Muscle layer of duodenum (tissue), 2 donors: Measurements from ENCODE around the gene CIAO3.
A peak's percentile ranks its signal among the peaks of the same experiment; 100 is the strongest.
"Not testable (repeated sequence)": the region's sequence is repeated elsewhere in the genome, so short reads cannot be mapped to it uniquely, and the experiment has no call there.

ENCODE experiments used
- H3K27ac ChIP-seq: one replicate; pipeline ENCODE4 v1.7.0; 2013; ENCODE audit warnings: mild to moderate bottlenecking, low read length
- H3K27me3 ChIP-seq: one replicate; pipeline ENCODE4 v1.7.0; 2013; ENCODE audit warnings: low read depth, mild to moderate bottlenecking, control low read depth, low read length
- H3K36me3 ChIP-seq, 2 donors: one replicate each; pipeline ENCODE4 v1.7.0; 2013; ENCODE audit warnings: low read length in 2 of 2, control low read depth in 1 of 2, mild to moderate bottlenecking in 1 of 2; ENCODE audit not compliant: insufficient read depth in 2 of 2, control insufficient read depth in 1 of 2
- H3K4me1 ChIP-seq, 2 donors: one replicate each; pipeline ENCODE4 v1.7.0; 2013; ENCODE audit warnings: low read length in 2 of 2, mild to moderate bottlenecking in 2 of 2, control low read depth in 1 of 2, moderate library complexity in 1 of 2; ENCODE audit not compliant: insufficient read depth in 2 of 2, control insufficient read depth in 1 of 2
- H3K4me3 ChIP-seq, 2 donors: one replicate each; pipeline ENCODE4 v1.7.0; 2013; ENCODE audit warnings: low read length in 2 of 2, low read depth in 1 of 2, mild to moderate bottlenecking in 1 of 2
- H3K9me3 ChIP-seq, 2 donors: one replicate each; pipeline ENCODE4 v1.7.0; 2013; ENCODE audit warnings: low read length in 2 of 2, control low read depth in 1 of 2, mild to moderate bottlenecking in 1 of 2; ENCODE audit not compliant: control insufficient read depth in 1 of 2
- donor health status: healthy.

Gene CIAO3

GRCh38 chr16:717450-718245, 23.1 kb downstream of the CIAO3 start:
- H3K27me3 ChIP-seq = no peaks in the 10 kb centered on the region
- no peak overlapping the region for H3K27ac ChIP-seq
- H3K36me3 ChIP-seq = no peaks in the 10 kb centered on the region
- no peaks in the 10 kb centered on the region for H3K9me3 ChIP-seq
- no peak overlapping the region for H3K4me3 ChIP-seq
- peaks cover 9 to 62% of the 10 kb centered on the region in 2 donors for H3K4me1 ChIP-seq

DNA sequence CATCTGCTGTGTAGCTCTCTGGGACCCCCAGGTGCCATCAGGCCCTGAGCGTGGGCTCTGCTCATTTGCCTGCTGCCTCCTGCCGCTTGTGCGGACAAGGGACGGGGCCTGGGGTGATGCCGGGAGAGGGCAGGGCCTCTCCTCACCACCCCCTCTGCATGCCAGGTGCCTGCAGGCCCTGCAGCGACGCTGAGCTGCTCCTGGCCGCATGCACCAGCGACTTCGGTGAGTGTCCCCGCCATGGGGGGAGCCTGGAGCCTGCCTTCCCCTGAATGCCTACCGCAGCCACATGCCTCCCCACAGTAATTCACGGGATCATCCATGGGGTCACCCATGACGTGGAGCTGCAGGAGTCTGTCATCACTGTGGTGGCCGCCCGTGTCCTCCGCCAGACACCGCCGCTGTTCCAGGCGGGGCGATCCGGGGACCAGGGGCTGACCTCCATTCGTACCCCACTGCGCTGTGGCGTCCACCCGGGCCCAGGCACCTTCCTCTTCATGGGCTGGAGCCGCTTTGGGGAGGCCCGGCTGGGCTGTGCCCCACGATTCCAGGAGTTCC, 23.9 kb downstream of the CIAO3 start:
- no peaks in the 10 kb centered on the region for H3K27me3 ChIP-seq
- H3K27ac ChIP-seq = no peak overlapping the region
- H3K4me3 ChIP-seq = peak overlapping the region in 1 of 2 donors; percentile 81
- H3K4me1 ChIP-seq = peaks cover 9 to 57% of the 10 kb centered on the region in 2 donors
- H3K9me3 ChIP-seq = no peaks in the 10 kb centered on the region
- no peaks in the 10 kb centered on the region for H3K36me3 ChIP-seq

- H3K9me3 ChIP-seq = no peaks in the 10 kb centered on the region
- H3K27ac ChIP-seq = no peak overlapping the region
- no peaks in the 10 kb centered on the region for H3K36me3 ChIP-seq
- H3K27me3 ChIP-seq = peaks cover 4% of the 10 kb centered on the region
- H3K4me1 ChIP-seq = peaks cover 9 to 51% of the 10 kb centered on the region in 2 donors
- peak overlapping the region in 1 of 2 donors; percentile 81 for H3K4me3 ChIP-seq
These were observed 24.6 kb downstream of the CIAO3 start for GRCh38 chr16:716200-716568.

DNA sequence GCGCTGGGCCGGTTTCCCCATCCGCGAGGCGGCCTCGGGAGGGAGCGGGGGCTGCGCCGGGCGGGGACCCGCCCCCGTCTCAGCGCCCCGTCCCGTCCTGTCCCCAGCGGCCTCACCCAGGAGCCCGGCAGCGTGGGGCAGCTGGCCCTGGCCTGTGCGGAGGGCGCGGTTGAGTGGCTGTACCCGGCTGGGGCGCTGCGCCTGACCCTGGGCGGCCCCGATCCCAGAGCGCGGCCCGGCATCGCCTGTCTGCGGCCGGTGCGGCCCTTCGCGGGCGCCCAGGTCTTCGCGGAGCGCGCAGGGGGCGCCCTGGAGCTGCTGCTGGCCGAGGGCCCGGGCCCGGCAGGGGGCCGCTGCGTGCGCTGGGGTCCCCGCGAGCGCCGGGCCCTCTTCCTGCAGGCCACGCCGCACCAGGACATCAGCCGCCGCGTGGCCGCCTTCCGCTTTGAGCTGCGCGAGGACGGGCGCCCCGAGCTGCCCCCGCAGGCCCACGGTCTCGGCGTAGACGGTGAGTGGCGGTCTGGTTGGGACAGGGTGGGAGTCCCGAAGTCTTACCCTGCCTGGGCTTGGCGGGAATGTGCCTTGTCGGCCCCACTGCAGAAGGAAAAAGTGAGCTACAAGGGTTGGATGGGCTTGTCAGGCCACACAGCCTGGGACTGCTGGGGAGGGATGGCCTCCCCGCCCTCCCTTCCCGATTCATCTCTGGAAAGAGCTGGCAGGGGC, 25.2 kb downstream of the CIAO3 start:
- Histone ChIP-seq H3K4me1 (peaks cover 9 to 51% of the 10 kb centered on the region in 2 donors), H3K4me3 (peak overlapping the region in 1 of 2 donors; percentile 81), H3K27me3 (peaks cover 9% of the 10 kb centered on the region), H3K36me3 (no peaks in the 10 kb centered on the region), H3K27ac (no peak overlapping the region), H3K9me3 (no peaks in the 10 kb centered on the region)

GRCh38 chr16:714558-715476, 26.0 kb downstream of the CIAO3 start, which contains the start of gene METRN:
Gene METRN (plus strand): TSS chr16:715118. CDS start chr16:715290, 172 bp downstream.
- Histone ChIP-seq H3K36me3 (no peaks in the 10 kb centered on the region), H3K27ac (no peak within 1 kb of the TSS), H3K4me3 (peak within 1 kb of the TSS in 1 of 2 donors; percentile 81), H3K4me1 (peaks cover 4 to 47% of the 10 kb centered on the region in 2 donors), H3K27me3 (peaks cover 16% of the 10 kb centered on the region), H3K9me3 (no peaks in the 10 kb centered on the region)

GRCh38 chr16:714079-714478, 26.7 kb downstream of the CIAO3 start:
- H3K9me3 ChIP-seq = no peaks in the 10 kb centered on the region
- H3K27me3 ChIP-seq = peaks cover 23% of the 10 kb centered on the region
- H3K4me1 ChIP-seq = peaks cover 3 to 42% of the 10 kb centered on the region in 2 donors
- H3K4me3 ChIP-seq = peak overlapping the region in 1 of 2 donors; percentile 48
- H3K36me3 ChIP-seq = no peaks in the 10 kb centered on the region
- H3K27ac ChIP-seq = no peak overlapping the region

DNA sequence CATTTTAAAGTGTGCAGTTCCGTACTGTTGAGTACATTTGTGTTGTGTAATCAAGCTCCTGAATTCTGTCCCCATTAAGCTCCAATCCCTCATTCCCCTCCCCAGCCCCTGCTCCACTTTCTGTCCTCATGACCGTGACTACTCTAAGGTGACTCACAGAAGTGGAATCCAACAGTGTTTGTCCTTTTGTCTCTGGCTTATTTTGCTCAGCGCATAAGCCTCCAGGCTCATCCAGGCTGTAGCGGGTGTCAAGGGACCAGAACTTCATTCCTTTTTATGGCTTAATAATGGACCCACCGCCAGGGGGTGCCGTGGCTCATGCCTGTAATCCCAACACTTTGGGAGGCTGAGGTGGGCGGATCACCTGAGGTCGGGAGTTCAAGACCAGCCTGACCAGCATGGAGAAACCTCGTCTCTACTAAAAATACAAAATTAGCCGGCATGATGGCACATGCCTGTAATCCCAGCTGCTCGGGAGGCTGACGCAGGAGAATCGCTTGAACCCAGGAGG, 28.0 kb downstream of the CIAO3 start:
- H3K27ac ChIP-seq, H3K36me3 ChIP-seq, H3K4me3 ChIP-seq, H3K9me3 ChIP-seq: not testable (repeated sequence)
- Histone ChIP-seq H3K27me3 (peaks cover 36% of the 10 kb centered on the region), H3K4me1 (peaks cover 0 to 34% of the 10 kb centered on the region in 2 donors)

- no peaks in the 10 kb centered on the region for H3K9me3 ChIP-seq
- H3K27me3 ChIP-seq = peaks cover 43% of the 10 kb centered on the region
- no peaks in the 10 kb centered on the region for H3K36me3 ChIP-seq
- peaks cover 0 to 28% of the 10 kb centered on the region in 2 donors for H3K4me1 ChIP-seq
- no peak overlapping the region for H3K4me3 ChIP-seq
- H3K27ac ChIP-seq = no peak overlapping the region
These were observed 29.1 kb downstream of the CIAO3 start for GRCh38 chr16:711548-712320.

DNA sequence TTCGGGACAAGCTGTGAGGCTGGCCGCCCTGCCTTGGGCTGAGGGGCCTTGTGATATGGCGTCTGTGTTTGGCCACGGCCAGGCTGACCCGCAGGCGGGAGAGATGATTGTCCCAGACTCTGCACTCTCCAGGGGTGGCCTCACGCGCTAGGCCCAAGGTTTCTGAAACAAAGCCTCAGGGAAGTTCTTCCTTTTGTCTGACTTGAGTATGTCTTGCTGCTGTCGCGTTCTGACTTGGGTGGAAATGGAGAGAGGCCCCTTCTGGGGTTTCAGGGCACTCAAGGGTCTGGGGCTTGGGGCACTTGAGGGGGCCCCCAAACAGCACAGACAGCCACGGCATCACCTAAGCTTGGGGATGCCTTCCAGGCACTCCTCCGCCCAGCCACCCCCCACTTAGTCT, 29.7 kb downstream of the CIAO3 start:
- Histone ChIP-seq H3K9me3 (no peaks in the 10 kb centered on the region), H3K4me3 (no peak overlapping the region), H3K4me1 (peaks cover 0 to 27% of the 10 kb centered on the region in 2 donors), H3K36me3 (no peaks in the 10 kb centered on the region), H3K27me3 (peaks cover 47% of the 10 kb centered on the region), H3K27ac (no peak overlapping the region)

GRCh38 chr16:710500-711075, 30.2 kb downstream of the CIAO3 start:
- Histone ChIP-seq H3K4me1 (peaks cover 0 to 25% of the 10 kb centered on the region in 2 donors), H3K36me3 (no peaks in the 10 kb centered on the region), H3K9me3 (no peaks in the 10 kb centered on the region), H3K27me3 (peaks cover 47% of the 10 kb centered on the region), H3K27ac (no peak overlapping the region), H3K4me3 (no peak overlapping the region)
